Diencephalon (tissue), 1 donor: ENCODE results near the gene TLDC2. TPM values are rescaled to one million over a fixed set of nuclear protein-coding genes. Genes with fewer than 3 reads are reported as not detected.

Source experiments
- total RNA-seq: library from RNA; depleted of rRNA; stranded (reverse); fragments of >200 nt; gene quantifications from one replicate; pipeline ENCODE4 v1.2.3, GENCODE V29; 2014

TLDC2 gene
- 1.2 TPM for total RNA-seq

DNA sequence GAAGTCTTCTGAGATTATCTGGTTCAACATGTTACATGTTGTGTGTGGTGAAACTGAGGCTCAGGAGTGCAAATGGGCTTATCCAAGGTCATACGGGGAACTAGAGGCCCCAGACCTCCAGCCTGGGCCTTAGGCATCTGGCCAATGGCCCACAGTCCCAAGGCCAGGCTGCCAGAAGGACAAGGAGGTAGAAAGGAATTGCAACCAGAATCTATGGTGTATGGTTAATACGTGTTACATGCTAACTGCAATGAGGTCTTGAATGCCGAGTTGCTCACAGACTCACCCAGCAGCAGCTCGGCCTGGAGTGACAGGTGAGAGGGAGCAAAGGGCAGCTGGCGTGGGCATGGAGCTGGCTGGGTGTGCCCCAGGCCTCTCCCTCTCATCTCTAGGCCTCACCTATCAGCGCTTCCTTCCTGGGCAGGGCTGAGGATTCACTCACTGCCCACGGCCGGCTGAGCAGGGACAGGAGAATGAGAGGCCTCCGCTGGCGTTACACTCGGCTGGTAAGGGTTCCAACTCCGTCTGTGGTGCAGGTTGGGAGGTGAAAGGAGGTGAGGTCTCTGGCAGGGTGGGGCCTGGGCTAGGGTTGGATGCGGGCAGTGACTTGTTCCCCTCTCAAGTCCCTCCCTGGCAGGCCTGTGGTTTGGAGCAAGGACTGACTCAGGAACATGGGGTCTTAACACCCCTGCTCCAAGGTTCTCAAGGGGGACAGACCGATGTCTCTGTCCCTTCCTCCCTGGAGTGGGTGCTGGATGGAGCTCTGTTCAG, at the start of gene TLDC2:
TLDC2 (plus strand) TSS at position 437 of the 771 bp plus-strand sequence; CDS start at position 474, 37 bp downstream.

Other genes with a start within 250 kb of the TLDC2 start
- not detected for gene SLA2, start 229.9 kb upstream of the TLDC2 start, total RNA-seq
- 77.5 TPM for gene NDRG3, start 130.0 kb upstream of the TLDC2 start, total RNA-seq
- 8.3 TPM for gene DSN1, start 102.4 kb upstream of the TLDC2 start, total RNA-seq
- gene SAMHD1, start 75.6 kb downstream of the TLDC2 start, total RNA-seq, result 67.1 TPM
- 22.6 TPM for gene RBL1, start 219.9 kb downstream of the TLDC2 start, total RNA-seq